BJ (cell line): ENCODE measurements around the gene SASS6. TPM values are rescaled to one million over a fixed set of nuclear protein-coding genes. Genes with fewer than 3 reads are reported as not detected.

Source experiments
- CTCF ChIA-PET: fragments of 350-600 bp; formaldehyde crosslinking; extraction: SDS; loops from one replicate; lab custom pipeline; 2021; ENCODE audit warnings: antibody characterized with exemption, inconsistent platforms; lab: Yijun Ruan, JAX
- POLR2A ChIA-PET: fragments of 300-600 bp; sonication (Branson Sonifier 250); formaldehyde crosslinking; extraction: SDS; loops from one replicate; lab custom pipeline; 2021; ENCODE audit warnings: antibody characterized with exemption; lab: Charles Lee
- DNase-seq: peaks from one replicate; pipeline ENCODE4 v3.0.0-alpha.2; 2011; ENCODE audit warnings: low read depth
- H3K27me3 ChIP-seq: 2 replicates; pipeline ENCODE4 v1.6.0; 2011; ENCODE audit warnings: low read length; ENCODE audit not compliant: control insufficient read depth, insufficient read depth
- H3K36me3 ChIP-seq: 2 replicates; pipeline ENCODE4 v1.5.1; 2011; ENCODE audit warnings: low read length; ENCODE audit not compliant: control insufficient read depth, insufficient read depth
- H3K4me3 ChIP-seq: 2 replicates; pipeline ENCODE4 v1.5.1; 2011; ENCODE audit warnings: low read depth, mild to moderate bottlenecking, control low read depth, low read length
- polyA minus RNA-seq: library from RNA; depleted of rRNA, polyadenylated mRNA; stranded (reverse); fragments of >200 nt; gene quantifications from 2 replicates; pipeline ENCODE4 v1.2.3, GENCODE V29; 2011; rRNA and poly(A)+ RNA removed
- polyA plus RNA-seq: library from polyadenylated mRNA; depleted of rRNA; stranded (reverse); fragments of >200 nt; gene quantifications from 2 replicates; pipeline ENCODE4 v1.2.3, GENCODE V29; 2011; rRNA removed
- TF ChIP-seq, protein P1 (sequence below): IDR thresholded peaks from 2 replicates; pipeline ENCODE4 v1.5.1; 2011; ENCODE audit warnings: low read depth, mild to moderate bottlenecking, control low read depth, inconsistent platforms, low read length, moderate library complexity; ENCODE audit not compliant: insufficient read depth

SASS6 gene, protein sequence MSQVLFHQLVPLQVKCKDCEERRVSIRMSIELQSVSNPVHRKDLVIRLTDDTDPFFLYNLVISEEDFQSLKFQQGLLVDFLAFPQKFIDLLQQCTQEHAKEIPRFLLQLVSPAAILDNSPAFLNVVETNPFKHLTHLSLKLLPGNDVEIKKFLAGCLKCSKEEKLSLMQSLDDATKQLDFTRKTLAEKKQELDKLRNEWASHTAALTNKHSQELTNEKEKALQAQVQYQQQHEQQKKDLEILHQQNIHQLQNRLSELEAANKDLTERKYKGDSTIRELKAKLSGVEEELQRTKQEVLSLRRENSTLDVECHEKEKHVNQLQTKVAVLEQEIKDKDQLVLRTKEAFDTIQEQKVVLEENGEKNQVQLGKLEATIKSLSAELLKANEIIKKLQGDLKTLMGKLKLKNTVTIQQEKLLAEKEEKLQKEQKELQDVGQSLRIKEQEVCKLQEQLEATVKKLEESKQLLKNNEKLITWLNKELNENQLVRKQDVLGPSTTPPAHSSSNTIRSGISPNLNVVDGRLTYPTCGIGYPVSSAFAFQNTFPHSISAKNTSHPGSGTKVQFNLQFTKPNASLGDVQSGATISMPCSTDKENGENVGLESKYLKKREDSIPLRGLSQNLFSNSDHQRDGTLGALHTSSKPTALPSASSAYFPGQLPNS
- polyA plus RNA-seq (0.72 and 1.6 TPM in 2 replicates), polyA minus RNA-seq (0.72 and 0.85 TPM in 2 replicates)

DNA sequence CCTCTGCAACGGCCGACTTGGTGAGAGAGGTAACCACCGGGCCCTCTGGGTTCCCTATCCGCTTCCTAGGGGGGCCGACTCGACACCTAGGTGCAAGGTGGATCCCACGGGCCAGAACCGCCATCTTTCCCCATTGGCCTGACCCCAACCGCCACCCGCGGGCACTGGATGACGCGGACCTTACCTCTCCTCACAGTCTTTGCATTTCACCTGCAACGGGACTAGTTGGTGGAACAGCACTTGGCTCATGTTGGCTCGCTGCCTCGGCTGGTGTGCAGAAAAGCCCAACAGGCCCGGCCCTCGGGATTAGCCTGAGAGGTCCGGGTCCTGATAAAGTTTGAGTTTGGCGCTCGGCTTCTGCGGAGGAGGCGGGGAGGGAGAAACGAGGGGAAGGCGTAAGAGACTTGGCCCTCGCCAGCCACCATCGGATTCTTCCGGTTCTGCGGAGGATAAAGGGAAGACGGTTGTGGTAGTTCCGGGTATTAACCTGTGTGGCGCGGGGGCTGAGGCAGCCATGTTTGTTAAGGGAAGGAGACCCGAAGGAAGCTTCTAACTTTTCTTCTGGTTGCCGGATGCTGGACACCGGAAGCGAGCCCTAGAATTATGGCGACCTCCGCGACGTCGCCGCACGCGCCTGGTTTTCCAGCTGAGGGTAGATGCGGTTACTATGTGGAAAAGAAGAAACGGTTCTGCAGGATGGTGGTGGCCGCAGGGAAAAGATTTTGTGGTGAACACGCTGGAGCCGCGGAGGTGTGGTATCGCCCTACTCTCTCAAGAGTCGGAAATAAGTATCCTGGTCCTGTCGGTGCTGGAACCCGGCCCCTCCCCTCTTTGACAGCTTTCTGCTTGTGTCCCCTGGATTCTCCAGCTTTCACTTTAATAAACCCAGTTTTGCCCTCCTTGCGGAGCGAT, at the start of gene SASS6, which contains the start of gene TRMT13:
SASS6 (minus strand) TSS at position 365 of the 912 bp plus-strand sequence; CDS start at position 249, 116 bp downstream.
TRMT13 (plus strand) TSS at position 598 of the 912 bp plus-strand sequence; CDS start at position 604, 6 bp downstream.
- no peaks in the 10 kb centered on the region; the same call in 1 of the 2 replicates for H3K36me3 ChIP-seq
- no peaks in the 10 kb centered on the region for H3K27me3 ChIP-seq
- peak; percentile 94 for DNase-seq
- POLR2A ChIA-PET, result interaction anchor here (0.6 kb wide), 1 partner anchor 13 kb away, joined by 3 read pairs; no protein-coding TSS in a partner anchor
- TF ChIP-seq, protein P1, sequence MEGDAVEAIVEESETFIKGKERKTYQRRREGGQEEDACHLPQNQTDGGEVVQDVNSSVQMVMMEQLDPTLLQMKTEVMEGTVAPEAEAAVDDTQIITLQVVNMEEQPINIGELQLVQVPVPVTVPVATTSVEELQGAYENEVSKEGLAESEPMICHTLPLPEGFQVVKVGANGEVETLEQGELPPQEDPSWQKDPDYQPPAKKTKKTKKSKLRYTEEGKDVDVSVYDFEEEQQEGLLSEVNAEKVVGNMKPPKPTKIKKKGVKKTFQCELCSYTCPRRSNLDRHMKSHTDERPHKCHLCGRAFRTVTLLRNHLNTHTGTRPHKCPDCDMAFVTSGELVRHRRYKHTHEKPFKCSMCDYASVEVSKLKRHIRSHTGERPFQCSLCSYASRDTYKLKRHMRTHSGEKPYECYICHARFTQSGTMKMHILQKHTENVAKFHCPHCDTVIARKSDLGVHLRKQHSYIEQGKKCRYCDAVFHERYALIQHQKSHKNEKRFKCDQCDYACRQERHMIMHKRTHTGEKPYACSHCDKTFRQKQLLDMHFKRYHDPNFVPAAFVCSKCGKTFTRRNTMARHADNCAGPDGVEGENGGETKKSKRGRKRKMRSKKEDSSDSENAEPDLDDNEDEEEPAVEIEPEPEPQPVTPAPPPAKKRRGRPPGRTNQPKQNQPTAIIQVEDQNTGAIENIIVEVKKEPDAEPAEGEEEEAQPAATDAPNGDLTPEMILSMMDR, result no peak
- CTCF ChIA-PET, result interaction anchor here (1.2 kb wide), 1 partner anchor 9 kb away, joined by 3 read pairs; no protein-coding TSS in a partner anchor
- peak within 1 kb of the TSS; percentile 75 for H3K4me3 ChIP-seq

DNA sequence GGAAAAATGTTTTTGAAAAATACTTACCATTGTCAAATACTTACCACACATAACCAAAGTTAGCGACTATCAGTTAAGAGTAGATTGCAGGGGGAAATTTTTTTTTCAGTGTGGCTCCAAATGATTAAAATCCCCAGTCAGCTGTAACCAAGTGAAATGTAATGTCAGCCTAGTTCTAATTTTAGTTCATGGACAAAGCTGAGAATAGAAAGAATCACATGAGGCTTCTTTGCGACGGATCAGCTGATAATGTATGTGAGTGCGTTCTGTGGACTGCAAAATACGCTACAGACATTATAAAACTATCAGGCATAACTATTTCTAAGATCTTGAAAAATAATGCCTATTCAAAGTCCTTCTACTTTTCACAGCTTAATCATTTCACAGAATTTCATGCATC, 45.4 kb upstream of the SASS6 start, which contains the start of gene LRRC39:
LRRC39 (minus strand) TSS at position 166 of the 400 bp plus-strand sequence. CDS start 9,740 bp downstream, outside the sequence.
- Histone ChIP-seq H3K4me3 (no peak within 1 kb of the TSS), H3K27me3 (no peaks in the 10 kb centered on the region), H3K36me3 (no peaks in the 10 kb centered on the region)
- CTCF ChIA-PET, result no interaction called here
- TF ChIP-seq, protein P1, result no peak
- DNase-seq, result no peak
- POLR2A ChIA-PET, result no interaction called here

DNA sequence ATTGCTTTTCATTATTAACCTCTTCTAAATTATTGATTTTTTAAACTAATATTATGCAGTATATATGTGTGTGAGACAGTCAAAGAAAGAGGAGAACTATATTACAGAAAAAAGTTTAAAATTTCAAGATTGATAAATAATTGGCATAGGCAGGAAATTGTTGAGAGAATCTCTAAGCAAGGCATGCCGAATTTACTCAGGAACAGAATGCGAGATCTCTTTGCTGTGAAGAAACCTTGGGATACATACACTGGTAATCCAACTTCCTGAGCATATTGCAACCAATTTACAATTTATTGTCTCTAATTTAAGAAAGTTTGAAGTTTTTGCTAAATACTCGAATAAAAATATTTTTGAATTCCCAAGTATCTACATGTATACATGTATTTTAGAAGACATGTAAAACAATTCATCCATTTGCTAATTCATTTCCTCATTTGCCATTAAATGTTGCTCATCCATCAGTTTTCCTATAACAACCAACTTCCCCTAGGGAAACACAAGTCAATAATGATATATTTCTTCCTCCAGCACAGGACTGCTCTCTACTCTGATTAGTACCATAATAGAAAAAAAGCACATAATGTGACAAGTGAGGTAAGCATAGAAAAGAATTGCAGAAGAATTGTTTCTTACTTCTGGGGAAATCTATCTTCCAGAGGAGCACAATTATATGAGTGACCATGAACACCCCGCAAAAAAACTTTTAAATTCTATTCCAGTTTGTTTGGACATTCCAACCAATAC, 44.7 kb upstream of the SASS6 start:
- ChIA-PET CTCF (no interaction called here), POLR2A (no interaction called here)

DNA sequence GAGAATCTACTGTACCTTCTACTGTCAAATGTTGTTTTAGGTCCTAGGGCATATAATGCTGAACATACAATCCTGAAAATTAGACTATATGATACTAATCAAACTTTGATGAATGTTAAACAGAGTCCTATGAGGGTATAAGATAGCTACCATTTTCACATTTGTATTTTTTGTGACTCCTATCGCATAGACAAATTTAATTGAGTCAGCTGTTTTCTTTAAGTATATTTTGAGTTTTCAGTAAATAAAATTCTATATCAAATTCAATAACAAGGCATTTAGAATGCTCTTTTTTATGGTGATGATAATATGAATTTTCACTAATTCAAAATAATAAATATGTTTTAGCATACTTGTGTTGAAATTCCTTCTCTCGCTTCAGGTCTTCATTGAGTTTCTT, 35.3 kb upstream of the SASS6 start:
- Histone ChIP-seq H3K4me3 (no peak overlapping the region), H3K27me3 (no peaks in the 10 kb centered on the region), H3K36me3 (no peaks in the 10 kb centered on the region)
- no peak for DNase-seq
- TF ChIP-seq, protein P1, result no peak
- CTCF ChIA-PET, result no interaction called here
- POLR2A ChIA-PET, result no interaction called here

More for the DNA sequence above, 44.7 kb upstream of the SASS6 start:
- Histone ChIP-seq H3K4me3 (no peak overlapping the region), H3K27me3 (no peaks in the 10 kb centered on the region), H3K36me3 (no peaks in the 10 kb centered on the region)
- TF ChIP-seq, protein P1, result no peak
- DNase-seq, result no peak
